ENCODE measurements around the gene TBXA2R.

GRCh38 chr19:3546119-3546518, 60.6 kb downstream of the TBXA2R start:
- TF ChIP-seq CHD2 (IDR thresholded peaks at IDR 0.05; ENCODE audit: low read length) = no peak
- TF ChIP-seq RNF2 (IDR thresholded peaks at IDR 0.05; ENCODE audit: borderline replicate concordance, low read depth, low read length, missing control alignments, poor library complexity, severe bottlenecking) = no peak
- TF ChIP-seq EGR1 (IDR thresholded peaks at IDR 0.05; ENCODE audit: borderline replicate concordance, low read depth, low read length) = no peak
- TF ChIP-seq CTCF (IDR thresholded peaks at IDR 0.05; ENCODE audit: control extremely low read depth in 1 of 3, insufficient read depth in 1 of 3, low read depth in 1 of 3, low read length in 3 of 3) = no peak
